Transverse colon (tissue), 3 donors: ENCODE measurements around the gene DNAJA3.

ENCODE experiments used
- CTCF ChIP-seq, 5 experiments: fragments of 200-600 bp in 3 of 5; fragments of 450-650 bp in 2 of 5; sonication (generic) in 3 of 5; IDR thresholded peaks; 1 replicate in 2 of 5; 2 replicates in 3 of 5; pipeline ENCODE4 v1.5.1; 2016 to 2017; ENCODE audit warnings: antibody characterized with exemption in 5 of 5, inconsistent platforms in 3 of 5, mild to moderate bottlenecking in 2 of 5, moderate library complexity in 1 of 5
- POLR2A ChIP-seq: fragments of 450-650 bp; IDR thresholded peaks from one replicate; pipeline ENCODE4 v1.6.1; 2016; ENCODE audit warnings: antibody characterized with exemption, mild to moderate bottlenecking, moderate library complexity

GRCh38 chr16:4433228-4433627 lies 7.6 kb downstream of the DNAJA3 start:
- TF ChIP-seq CTCF (IDR thresholded peaks at IDR 0.05) (no peak), POLR2A (no peak)
